HepG2 (cell line): Measurements from ENCODE around the gene SCGB3A1. TPM values are rescaled to one million over a fixed set of nuclear protein-coding genes. Genes with fewer than 3 reads are reported as not detected.

Experiments
- ATF3 ChIP-seq: sonication (generic); formaldehyde crosslinking; IDR thresholded peaks from 2 replicates; pipeline ENCODE4 v1.4.0; 2020; ENCODE audit warnings: missing genetic modification reagents
- SNAPC5 ChIP-seq: sonication (generic); formaldehyde crosslinking; IDR thresholded peaks from 2 replicates; pipeline ENCODE4 v1.8.1; 2023; ENCODE audit warnings: mild to moderate bottlenecking, missing genetic modification reagents, borderline replicate concordance
- SP140L ChIP-seq: sonication (generic); formaldehyde crosslinking; IDR thresholded peaks from 2 replicates; pipeline ENCODE4 v1.4.0; 2020; ENCODE audit warnings: missing genetic modification reagents, borderline replicate concordance
- TAF15 ChIP-seq: fragments of 200-400 bp; formaldehyde crosslinking; IDR thresholded peaks from one replicate; pipeline ENCODE4 v1.6.1; 2018; ENCODE audit warnings: mild to moderate bottlenecking, low read depth, low read length; ENCODE audit not compliant: poor library complexity, severe bottlenecking
- ZNF446 ChIP-seq: sonication (generic); formaldehyde crosslinking; IDR thresholded peaks from 2 replicates; pipeline ENCODE4 v1.5.0; 2020; ENCODE audit warnings: mild to moderate bottlenecking, missing genetic modification reagents
- ZNF546 ChIP-seq: sonication (generic); formaldehyde crosslinking; conservative IDR thresholded peaks from 2 replicates; pipeline ENCODE4 v1.8.1; 2023; ENCODE audit warnings: mild to moderate bottlenecking, missing genetic modification reagents
- ZNF841 ChIP-seq: sonication (generic); formaldehyde crosslinking; IDR thresholded peaks from 2 replicates; pipeline ENCODE4 v1.8.1; 2023; ENCODE audit warnings: missing genetic modification reagents, borderline replicate concordance
- ZNF879 ChIP-seq: sonication (generic); formaldehyde crosslinking; IDR thresholded peaks from 2 replicates; pipeline ENCODE4 v1.8.1; 2023; ENCODE audit warnings: missing genetic modification reagents
- polyA plus RNA-seq, 8 experiments: library from polyadenylated mRNA; depleted of rRNA in 3 of 8; stranded (reverse) in 7 of 8; unstranded in 1 of 8; fragments of >200 nt; fragmentation: Illumina TruSeq in 4 of 8; extraction: Trizol in 4 of 8; gene quantifications; 2 replicates each; pipeline versions ENCODE4 v1.2.1 to v1.2.3, GENCODE V29; 2011 to 2016; ENCODE audit warnings: low read depth in 4 of 8, missing spikeins in 1 of 8, mixed read lengths in 1 of 8; ENCODE audit not compliant: insufficient read depth in 1 of 8
- total RNA-seq, 5 experiments: library from RNA; depleted of rRNA; stranded (reverse); fragments of >200 nt; fragmentation: Illumina TruSeq; extraction: Trizol; gene quantifications; 2 replicates each; pipeline ENCODE4 v1.2.3, GENCODE V29; 2016; ENCODE audit warnings: low read depth in 1 of 5
- TF ChIP-seq, protein P1 (sequence below): IDR thresholded peaks from 2 replicates; pipeline ENCODE4 v1.6.1; 2016; ENCODE audit warnings: low read depth
- TF ChIP-seq, protein P2 (sequence below), 2 experiments: IDR thresholded peaks; 2 replicates each; pipeline ENCODE4 v1.6.1; 2011 to 2012; ENCODE audit warnings: low read length in 2 of 2, borderline replicate concordance in 1 of 2, low read depth in 1 of 2, mild to moderate bottlenecking in 1 of 2, moderate library complexity in 1 of 2
- TF ChIP-seq, protein P3 (sequence below): sonication (generic); formaldehyde crosslinking; IDR thresholded peaks from 2 replicates; pipeline ENCODE4 v1.5.1; 2020; ENCODE audit warnings: mild to moderate bottlenecking, missing genetic modification reagents, moderate library complexity

The SCGB3A1 gene
- total and polyA plus RNA-seq, 2 of the 13 experiments (the other 11 are each of a cell fraction or from before 2014, with no cell fraction given), result not detected

GRCh38 chr5:180627386-180628120 lies 36.3 kb upstream of the SCGB3A1 start (continued):
- TF ChIP-seq, protein P1, sequence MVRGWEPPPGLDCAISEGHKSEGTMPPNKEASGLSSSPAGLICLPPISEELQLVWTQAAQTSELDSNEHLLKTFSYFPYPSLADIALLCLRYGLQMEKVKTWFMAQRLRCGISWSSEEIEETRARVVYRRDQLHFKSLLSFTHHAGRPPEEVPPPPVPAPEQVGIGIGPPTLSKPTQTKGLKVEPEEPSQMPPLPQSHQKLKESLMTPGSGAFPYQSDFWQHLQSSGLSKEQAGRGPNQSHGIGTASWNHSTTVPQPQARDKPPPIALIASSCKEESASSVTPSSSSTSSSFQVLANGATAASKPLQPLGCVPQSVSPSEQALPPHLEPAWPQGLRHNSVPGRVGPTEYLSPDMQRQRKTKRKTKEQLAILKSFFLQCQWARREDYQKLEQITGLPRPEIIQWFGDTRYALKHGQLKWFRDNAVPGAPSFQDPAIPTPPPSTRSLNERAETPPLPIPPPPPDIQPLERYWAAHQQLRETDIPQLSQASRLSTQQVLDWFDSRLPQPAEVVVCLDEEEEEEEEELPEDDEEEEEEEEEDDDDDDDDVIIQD, result no peak
- TF ChIP-seq ZNF841 (no peak), ZNF446 (CRISPR knock-in tag) (no peak), ZNF879 (CRISPR knock-in tag) (no peak), SP140L (CRISPR knock-in tag) (no peak), ZNF546 (CRISPR knock-in tag) (no peak), TAF15 (no peak), SNAPC5 (CRISPR knock-in tag) (no peak), ATF3 (CRISPR knock-in tag) (no peak)
- TF ChIP-seq, protein P2, sequence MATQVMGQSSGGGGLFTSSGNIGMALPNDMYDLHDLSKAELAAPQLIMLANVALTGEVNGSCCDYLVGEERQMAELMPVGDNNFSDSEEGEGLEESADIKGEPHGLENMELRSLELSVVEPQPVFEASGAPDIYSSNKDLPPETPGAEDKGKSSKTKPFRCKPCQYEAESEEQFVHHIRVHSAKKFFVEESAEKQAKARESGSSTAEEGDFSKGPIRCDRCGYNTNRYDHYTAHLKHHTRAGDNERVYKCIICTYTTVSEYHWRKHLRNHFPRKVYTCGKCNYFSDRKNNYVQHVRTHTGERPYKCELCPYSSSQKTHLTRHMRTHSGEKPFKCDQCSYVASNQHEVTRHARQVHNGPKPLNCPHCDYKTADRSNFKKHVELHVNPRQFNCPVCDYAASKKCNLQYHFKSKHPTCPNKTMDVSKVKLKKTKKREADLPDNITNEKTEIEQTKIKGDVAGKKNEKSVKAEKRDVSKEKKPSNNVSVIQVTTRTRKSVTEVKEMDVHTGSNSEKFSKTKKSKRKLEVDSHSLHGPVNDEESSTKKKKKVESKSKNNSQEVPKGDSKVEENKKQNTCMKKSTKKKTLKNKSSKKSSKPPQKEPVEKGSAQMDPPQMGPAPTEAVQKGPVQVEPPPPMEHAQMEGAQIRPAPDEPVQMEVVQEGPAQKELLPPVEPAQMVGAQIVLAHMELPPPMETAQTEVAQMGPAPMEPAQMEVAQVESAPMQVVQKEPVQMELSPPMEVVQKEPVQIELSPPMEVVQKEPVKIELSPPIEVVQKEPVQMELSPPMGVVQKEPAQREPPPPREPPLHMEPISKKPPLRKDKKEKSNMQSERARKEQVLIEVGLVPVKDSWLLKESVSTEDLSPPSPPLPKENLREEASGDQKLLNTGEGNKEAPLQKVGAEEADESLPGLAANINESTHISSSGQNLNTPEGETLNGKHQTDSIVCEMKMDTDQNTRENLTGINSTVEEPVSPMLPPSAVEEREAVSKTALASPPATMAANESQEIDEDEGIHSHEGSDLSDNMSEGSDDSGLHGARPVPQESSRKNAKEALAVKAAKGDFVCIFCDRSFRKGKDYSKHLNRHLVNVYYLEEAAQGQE (IDR thresholded peaks at IDR 0.05; ENCODE audit: borderline replicate concordance in 1 of 2, low read depth in 1 of 2, low read length in 2 of 2), result no peak
- TF ChIP-seq, protein P3, sequence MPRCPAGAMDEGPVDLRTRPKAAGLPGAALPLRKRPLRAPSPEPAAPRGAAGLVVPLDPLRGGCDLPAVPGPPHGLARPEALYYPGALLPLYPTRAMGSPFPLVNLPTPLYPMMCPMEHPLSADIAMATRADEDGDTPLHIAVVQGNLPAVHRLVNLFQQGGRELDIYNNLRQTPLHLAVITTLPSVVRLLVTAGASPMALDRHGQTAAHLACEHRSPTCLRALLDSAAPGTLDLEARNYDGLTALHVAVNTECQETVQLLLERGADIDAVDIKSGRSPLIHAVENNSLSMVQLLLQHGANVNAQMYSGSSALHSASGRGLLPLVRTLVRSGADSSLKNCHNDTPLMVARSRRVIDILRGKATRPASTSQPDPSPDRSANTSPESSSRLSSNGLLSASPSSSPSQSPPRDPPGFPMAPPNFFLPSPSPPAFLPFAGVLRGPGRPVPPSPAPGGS (CRISPR knock-in tag), result no peak
